Loucy (cell line): ENCODE data around the gene AP3D1.

Experiments
- CTCF ChIP-seq: fragments of 200-600 bp; sonication (generic); conservative IDR thresholded peaks from 2 replicates; pipeline ENCODE4 v1.5.1; 2014; ENCODE audit warnings: mild to moderate bottlenecking, antibody characterized with exemption, low read length
- EZH2phosphoT487 ChIP-seq: fragments of 200-600 bp; IDR thresholded peaks from 2 replicates; pipeline ENCODE4 v1.6.1; 2018; ENCODE audit warnings: antibody characterized with exemption, mild to moderate bottlenecking, moderate library complexity, borderline replicate concordance

- TF ChIP-seq CTCF (no peak), EZH2phosphoT487 (no peak)
These were observed 24.4 kb upstream of the AP3D1 start for GRCh38 chr19:2175742-2176141.
